ENCODE results near the gene NBDY.

GRCh38 chrX:56796641-56797395, 67.8 kb downstream of the NBDY start:
- TF ChIP-seq POLR2A (IDR thresholded peaks at IDR 0.05) (no peak), POLR2AphosphoS5 (IDR thresholded peaks at IDR 0.05) (no peak), EP300 (IDR thresholded peaks at IDR 0.05) (no peak)
- TF ChIP-seq, protein P1, sequence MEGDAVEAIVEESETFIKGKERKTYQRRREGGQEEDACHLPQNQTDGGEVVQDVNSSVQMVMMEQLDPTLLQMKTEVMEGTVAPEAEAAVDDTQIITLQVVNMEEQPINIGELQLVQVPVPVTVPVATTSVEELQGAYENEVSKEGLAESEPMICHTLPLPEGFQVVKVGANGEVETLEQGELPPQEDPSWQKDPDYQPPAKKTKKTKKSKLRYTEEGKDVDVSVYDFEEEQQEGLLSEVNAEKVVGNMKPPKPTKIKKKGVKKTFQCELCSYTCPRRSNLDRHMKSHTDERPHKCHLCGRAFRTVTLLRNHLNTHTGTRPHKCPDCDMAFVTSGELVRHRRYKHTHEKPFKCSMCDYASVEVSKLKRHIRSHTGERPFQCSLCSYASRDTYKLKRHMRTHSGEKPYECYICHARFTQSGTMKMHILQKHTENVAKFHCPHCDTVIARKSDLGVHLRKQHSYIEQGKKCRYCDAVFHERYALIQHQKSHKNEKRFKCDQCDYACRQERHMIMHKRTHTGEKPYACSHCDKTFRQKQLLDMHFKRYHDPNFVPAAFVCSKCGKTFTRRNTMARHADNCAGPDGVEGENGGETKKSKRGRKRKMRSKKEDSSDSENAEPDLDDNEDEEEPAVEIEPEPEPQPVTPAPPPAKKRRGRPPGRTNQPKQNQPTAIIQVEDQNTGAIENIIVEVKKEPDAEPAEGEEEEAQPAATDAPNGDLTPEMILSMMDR (IDR thresholded peaks at IDR 0.05), result no peak
